Measurements from ENCODE around the gene ERC1.

ERC1 gene

DNA sequence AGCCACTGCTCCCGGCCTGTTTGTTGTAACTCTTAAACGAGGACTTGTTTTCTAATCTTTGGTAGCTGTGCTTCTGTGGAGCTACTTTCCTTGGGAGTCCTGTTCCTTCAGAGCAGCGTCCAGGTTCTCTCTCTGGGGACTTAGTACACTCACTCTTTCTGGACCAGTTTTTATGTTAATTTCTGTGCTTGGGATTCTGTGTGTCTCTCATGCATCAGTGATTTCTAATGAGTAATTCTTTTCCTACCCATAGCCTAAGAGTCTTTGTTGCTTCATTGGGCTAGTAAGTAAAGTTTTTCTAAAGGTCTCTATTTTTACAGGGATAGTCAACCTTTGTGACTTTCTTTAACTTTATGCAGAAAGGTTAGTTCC, 314.0 kb downstream of the ERC1 start (continued):
- TF ChIP-seq, protein P1, sequence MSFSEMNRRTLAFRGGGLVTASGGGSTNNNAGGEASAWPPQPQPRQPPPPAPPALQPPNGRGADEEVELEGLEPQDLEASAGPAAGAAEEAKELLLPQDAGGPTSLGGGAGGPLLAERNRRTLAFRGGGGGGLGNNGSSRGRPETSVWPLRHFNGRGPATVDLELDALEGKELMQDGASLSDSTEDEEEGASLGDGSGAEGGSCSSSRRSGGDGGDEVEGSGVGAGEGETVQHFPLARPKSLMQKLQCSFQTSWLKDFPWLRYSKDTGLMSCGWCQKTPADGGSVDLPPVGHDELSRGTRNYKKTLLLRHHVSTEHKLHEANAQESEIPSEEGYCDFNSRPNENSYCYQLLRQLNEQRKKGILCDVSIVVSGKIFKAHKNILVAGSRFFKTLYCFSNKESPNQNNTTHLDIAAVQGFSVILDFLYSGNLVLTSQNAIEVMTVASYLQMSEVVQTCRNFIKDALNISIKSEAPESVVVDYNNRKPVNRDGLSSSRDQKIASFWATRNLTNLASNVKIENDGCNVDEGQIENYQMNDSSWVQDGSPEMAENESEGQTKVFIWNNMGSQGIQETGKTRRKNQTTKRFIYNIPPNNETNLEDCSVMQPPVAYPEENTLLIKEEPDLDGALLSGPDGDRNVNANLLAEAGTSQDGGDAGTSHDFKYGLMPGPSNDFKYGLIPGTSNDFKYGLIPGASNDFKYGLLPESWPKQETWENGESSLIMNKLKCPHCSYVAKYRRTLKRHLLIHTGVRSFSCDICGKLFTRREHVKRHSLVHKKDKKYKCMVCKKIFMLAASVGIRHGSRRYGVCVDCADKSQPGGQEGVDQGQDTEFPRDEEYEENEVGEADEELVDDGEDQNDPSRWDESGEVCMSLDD (tag by site-specific recombination; IDR thresholded peaks at IDR 0.05) = no peak
- TF ChIP-seq, protein P2, sequence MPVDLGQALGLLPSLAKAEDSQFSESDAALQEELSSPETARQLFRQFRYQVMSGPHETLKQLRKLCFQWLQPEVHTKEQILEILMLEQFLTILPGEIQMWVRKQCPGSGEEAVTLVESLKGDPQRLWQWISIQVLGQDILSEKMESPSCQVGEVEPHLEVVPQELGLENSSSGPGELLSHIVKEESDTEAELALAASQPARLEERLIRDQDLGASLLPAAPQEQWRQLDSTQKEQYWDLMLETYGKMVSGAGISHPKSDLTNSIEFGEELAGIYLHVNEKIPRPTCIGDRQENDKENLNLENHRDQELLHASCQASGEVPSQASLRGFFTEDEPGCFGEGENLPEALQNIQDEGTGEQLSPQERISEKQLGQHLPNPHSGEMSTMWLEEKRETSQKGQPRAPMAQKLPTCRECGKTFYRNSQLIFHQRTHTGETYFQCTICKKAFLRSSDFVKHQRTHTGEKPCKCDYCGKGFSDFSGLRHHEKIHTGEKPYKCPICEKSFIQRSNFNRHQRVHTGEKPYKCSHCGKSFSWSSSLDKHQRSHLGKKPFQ (tag by site-specific recombination; IDR thresholded peaks at IDR 0.05) = no peak
- TF ChIP-seq, protein P3, sequence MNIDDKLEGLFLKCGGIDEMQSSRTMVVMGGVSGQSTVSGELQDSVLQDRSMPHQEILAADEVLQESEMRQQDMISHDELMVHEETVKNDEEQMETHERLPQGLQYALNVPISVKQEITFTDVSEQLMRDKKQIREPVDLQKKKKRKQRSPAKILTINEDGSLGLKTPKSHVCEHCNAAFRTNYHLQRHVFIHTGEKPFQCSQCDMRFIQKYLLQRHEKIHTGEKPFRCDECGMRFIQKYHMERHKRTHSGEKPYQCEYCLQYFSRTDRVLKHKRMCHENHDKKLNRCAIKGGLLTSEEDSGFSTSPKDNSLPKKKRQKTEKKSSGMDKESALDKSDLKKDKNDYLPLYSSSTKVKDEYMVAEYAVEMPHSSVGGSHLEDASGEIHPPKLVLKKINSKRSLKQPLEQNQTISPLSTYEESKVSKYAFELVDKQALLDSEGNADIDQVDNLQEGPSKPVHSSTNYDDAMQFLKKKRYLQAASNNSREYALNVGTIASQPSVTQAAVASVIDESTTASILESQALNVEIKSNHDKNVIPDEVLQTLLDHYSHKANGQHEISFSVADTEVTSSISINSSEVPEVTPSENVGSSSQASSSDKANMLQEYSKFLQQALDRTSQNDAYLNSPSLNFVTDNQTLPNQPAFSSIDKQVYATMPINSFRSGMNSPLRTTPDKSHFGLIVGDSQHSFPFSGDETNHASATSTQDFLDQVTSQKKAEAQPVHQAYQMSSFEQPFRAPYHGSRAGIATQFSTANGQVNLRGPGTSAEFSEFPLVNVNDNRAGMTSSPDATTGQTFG (tag by site-specific recombination; IDR thresholded peaks at IDR 0.05; ENCODE audit: borderline replicate concordance) = no peak
- no peak for TF ChIP-seq ZNF133 (tag by site-specific recombination; IDR thresholded peaks at IDR 0.05)

DNA sequence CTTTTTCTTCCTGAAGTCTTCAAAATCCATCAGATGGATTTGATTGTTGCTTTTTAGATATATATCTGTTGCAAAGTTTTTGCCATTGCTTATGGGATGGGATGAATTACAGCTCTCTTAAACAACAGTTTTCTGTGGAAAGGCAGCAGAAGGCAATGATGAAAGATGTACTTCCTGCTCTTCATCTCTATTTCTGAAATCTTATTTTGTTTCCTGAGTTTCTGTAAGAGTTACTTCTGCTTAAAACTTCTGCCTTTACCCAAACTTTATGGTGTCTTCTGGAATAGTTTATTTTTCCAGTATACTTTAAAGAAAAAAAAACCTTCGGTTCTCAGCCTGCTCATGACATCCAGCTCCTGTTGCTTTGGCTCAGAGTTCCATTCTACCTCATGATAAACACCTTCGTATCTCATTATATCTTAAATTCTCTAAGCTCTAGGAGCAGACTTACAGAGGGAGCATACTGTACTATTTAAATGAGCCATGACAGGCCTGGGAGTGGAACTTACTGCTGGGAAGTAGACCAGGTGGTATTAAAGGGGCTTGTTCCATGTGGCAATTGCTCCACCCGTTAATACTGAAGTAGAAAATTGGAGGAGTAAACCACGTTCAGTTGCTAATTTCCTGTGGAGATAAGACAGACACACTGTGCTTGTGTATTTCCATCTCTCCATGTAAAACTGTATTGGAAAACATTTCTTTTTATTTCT, 314.9 kb downstream of the ERC1 start:
- no peak overlapping the region for H3K4me3 ChIP-seq (ENCODE audit: low read depth, low read length)
- H3K4me1 ChIP-seq (ENCODE audit: control insufficient read depth, insufficient read depth, low read length) = peaks cover 3% of the 10 kb centered on the region; the same call in 1 of the 2 replicates
- H3K36me3 ChIP-seq (ENCODE audit: control insufficient read depth in 2 of 2, insufficient read depth in 1 of 2, low read length in 2 of 2) = no peaks in the 10 kb centered on the region
- ChIA-PET CTCF (interaction anchor here (0.7 to 0.8 kb wide), 3 partner anchors 57 to 865 kb away, joined by 3 to 5 read pairs (median 3); no protein-coding TSS in a partner anchor), POLR2A (interaction anchor here (1.0 kb wide), 1 partner anchor 12 kb away, joined by 3 read pairs; no protein-coding TSS in a partner anchor)
- H3K9me3 ChIP-seq (ENCODE audit: control insufficient read depth, insufficient read depth, low read depth, low read length) = no peaks in the 10 kb centered on the region
- H3K27ac ChIP-seq (ENCODE audit: extremely low read depth, low read depth, low read length) = no peak overlapping the region
- TF ChIP-seq ZNF311 (tag by site-specific recombination; IDR thresholded peaks at IDR 0.05; ENCODE audit: borderline replicate concordance) (no peak), ZNF629 (tag by site-specific recombination; IDR thresholded peaks at IDR 0.05) (no peak), ZNF350 (tag by site-specific recombination; IDR thresholded peaks at IDR 0.05) (no peak), MEIS1 (CRISPR knock-in tag; IDR thresholded peaks at IDR 0.05; ENCODE audit: borderline replicate concordance) (no peak), ZNF223 (tag by site-specific recombination; IDR thresholded peaks at IDR 0.05) (no peak), ZNF677 (tag by site-specific recombination; IDR thresholded peaks at IDR 0.05) (no peak), OVOL3 (tag by site-specific recombination; IDR thresholded peaks at IDR 0.05) (no peak), ZNF785 (tag by site-specific recombination; IDR thresholded peaks at IDR 0.05) (no peak)
- TF ChIP-seq, protein P2 (tag by site-specific recombination; IDR thresholded peaks at IDR 0.05) = no peak

DNA sequence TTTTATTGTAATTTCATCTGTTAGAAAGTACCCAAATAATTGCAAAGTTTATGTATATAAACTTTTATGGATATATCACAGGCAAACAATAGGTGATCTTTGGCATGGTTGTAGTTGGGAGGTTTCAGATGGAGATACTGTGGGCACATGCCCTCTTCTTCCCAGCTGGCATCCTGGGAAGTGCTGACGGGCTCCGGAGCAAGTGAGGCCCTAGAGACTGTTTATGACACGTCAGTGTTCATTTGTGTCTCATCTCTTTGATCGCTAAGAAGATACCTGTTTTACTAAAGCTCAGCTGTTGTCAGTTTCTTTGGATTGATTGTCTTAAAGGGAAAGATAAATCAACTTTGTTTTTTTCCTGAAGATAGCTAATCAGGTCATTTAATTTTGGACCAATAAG, 315.8 kb downstream of the ERC1 start:
- Histone ChIP-seq H3K4me1 (ENCODE audit: control insufficient read depth, insufficient read depth, low read length) (peaks cover 3% of the 10 kb centered on the region; the same call in 1 of the 2 replicates), H3K36me3 (ENCODE audit: control insufficient read depth in 2 of 2, insufficient read depth in 1 of 2, low read length in 2 of 2) (no peaks in the 10 kb centered on the region), H3K4me3 (ENCODE audit: low read depth, low read length) (no peak overlapping the region), H3K9me3 (ENCODE audit: control insufficient read depth, insufficient read depth, low read depth, low read length) (no peaks in the 10 kb centered on the region), H3K27ac (ENCODE audit: extremely low read depth, low read depth, low read length) (no peak overlapping the region)
- POLR2A ChIA-PET = no interaction called here
- CTCF ChIA-PET = interaction anchor here (0.7 kb wide), 1 partner anchor 64 kb away, joined by 3 read pairs; no protein-coding TSS in a partner anchor
- no peak for TF ChIP-seq EGR2 (tag by site-specific recombination; IDR thresholded peaks at IDR 0.05; ENCODE audit: low read depth)
- no peak for TF ChIP-seq REPIN1 (tag by site-specific recombination; IDR thresholded peaks at IDR 0.05; ENCODE audit: low read depth)
- no peak for TF ChIP-seq TRIM28 (IDR thresholded peaks at IDR 0.05; ENCODE audit: borderline replicate concordance, low read length)
- no peak for TF ChIP-seq ZNF629 (tag by site-specific recombination; IDR thresholded peaks at IDR 0.05)
- no peak for TF ChIP-seq ZNF530 (tag by site-specific recombination; IDR thresholded peaks at IDR 0.05; ENCODE audit: low read depth)
- TF ChIP-seq ZNF621 (tag by site-specific recombination; IDR thresholded peaks at IDR 0.05) = no peak
- TF ChIP-seq SP7 (tag by site-specific recombination; IDR thresholded peaks at IDR 0.05) = no peak
- no peak for TF ChIP-seq MYNN (tag by site-specific recombination; IDR thresholded peaks at IDR 0.05; ENCODE audit: borderline replicate concordance)
- TF ChIP-seq ZNF433 (tag by site-specific recombination; IDR thresholded peaks at IDR 0.05; ENCODE audit: low read depth) = no peak
- TF ChIP-seq YY1 (tag by site-specific recombination; IDR thresholded peaks at IDR 0.05) = no peak
- TF ChIP-seq, protein P4, sequence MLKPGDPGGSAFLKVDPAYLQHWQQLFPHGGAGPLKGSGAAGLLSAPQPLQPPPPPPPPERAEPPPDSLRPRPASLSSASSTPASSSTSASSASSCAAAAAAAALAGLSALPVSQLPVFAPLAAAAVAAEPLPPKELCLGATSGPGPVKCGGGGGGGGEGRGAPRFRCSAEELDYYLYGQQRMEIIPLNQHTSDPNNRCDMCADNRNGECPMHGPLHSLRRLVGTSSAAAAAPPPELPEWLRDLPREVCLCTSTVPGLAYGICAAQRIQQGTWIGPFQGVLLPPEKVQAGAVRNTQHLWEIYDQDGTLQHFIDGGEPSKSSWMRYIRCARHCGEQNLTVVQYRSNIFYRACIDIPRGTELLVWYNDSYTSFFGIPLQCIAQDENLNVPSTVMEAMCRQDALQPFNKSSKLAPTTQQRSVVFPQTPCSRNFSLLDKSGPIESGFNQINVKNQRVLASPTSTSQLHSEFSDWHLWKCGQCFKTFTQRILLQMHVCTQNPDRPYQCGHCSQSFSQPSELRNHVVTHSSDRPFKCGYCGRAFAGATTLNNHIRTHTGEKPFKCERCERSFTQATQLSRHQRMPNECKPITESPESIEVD (tag by site-specific recombination; IDR thresholded peaks at IDR 0.05) = no peak
- TF ChIP-seq ZNF473 (tag by site-specific recombination; IDR thresholded peaks at IDR 0.05) = no peak
